ENCODE data around the gene TMEM87A. TPM values are rescaled to one million over a fixed set of nuclear protein-coding genes. Genes with fewer than 3 reads are reported as not detected.

Gene TMEM87A
- total RNA-seq, 3 donors from 2014 or later = 57.9 to 145 (median 102) TPM

GRCh38 chr15:42264795-42265194, 8.4 kb downstream of the TMEM87A start:
- Histone ChIP-seq H3K4me3 (no peak overlapping the region), H3K9me3 (no peaks in the 10 kb centered on the region), H3K36me3 (peaks cover 12% of the 10 kb centered on the region), H3K27me3 (no peaks in the 10 kb centered on the region), H3K4me1 (no peaks in the 10 kb centered on the region), H3K27ac (no peak overlapping the region)
- DNase-seq (ENCODE audit: low spot score in 2 of 2) = no peak
- TF ChIP-seq POLR2AphosphoS5 (IDR thresholded peaks at IDR 0.05) (no peak), CTCF (IDR thresholded peaks at IDR 0.05) (no peak), POLR2A (IDR thresholded peaks at IDR 0.05) (no peak)
- intact Hi-C loops (cut with DNase I; ENCODE audit: low total_unique reads) = no loop called here

GRCh38 chr15:42253300-42253699, 19.9 kb downstream of the TMEM87A start:
- DNase-seq (ENCODE audit: low spot score in 2 of 2) = peak in 1 of 2 donors; percentile 44
- no peaks in the 10 kb centered on the region for H3K9me3 ChIP-seq
- peak overlapping the region in 1 of 2 donors; percentile 56 for H3K27ac ChIP-seq
- no peaks in the 10 kb centered on the region for H3K4me1 ChIP-seq
- H3K4me3 ChIP-seq = no peak overlapping the region
- no peaks in the 10 kb centered on the region for H3K27me3 ChIP-seq
- H3K36me3 ChIP-seq = peaks cover 3% of the 10 kb centered on the region
- intact Hi-C loops (cut with DNase I; ENCODE audit: low total_unique reads) = no loop called here
- TF ChIP-seq POLR2A (IDR thresholded peaks at IDR 0.05) (no peak), CTCF (IDR thresholded peaks at IDR 0.05) (no peak), POLR2AphosphoS5 (IDR thresholded peaks at IDR 0.05) (no peak)

- Histone ChIP-seq H3K4me1 (no peaks in the 10 kb centered on the region), H3K4me3 (no peak overlapping the region), H3K27me3 (no peaks in the 10 kb centered on the region), H3K9me3 (no peaks in the 10 kb centered on the region), H3K36me3 (peaks cover 3% of the 10 kb centered on the region), H3K27ac (no peak overlapping the region)
- intact Hi-C loops (cut with DNase I; ENCODE audit: low total_unique reads) = no loop called here
- DNase-seq (ENCODE audit: low spot score in 2 of 2) = no peak
- TF ChIP-seq POLR2A (IDR thresholded peaks at IDR 0.05) (no peak), POLR2AphosphoS5 (IDR thresholded peaks at IDR 0.05) (no peak), CTCF (IDR thresholded peaks at IDR 0.05) (no peak)
These were observed 32.4 kb downstream of the TMEM87A start for GRCh38 chr15:42240823-42241222.

- Histone ChIP-seq H3K36me3 (peaks cover 4% of the 10 kb centered on the region), H3K27ac (no peak overlapping the region), H3K9me3 (no peaks in the 10 kb centered on the region), H3K27me3 (no peaks in the 10 kb centered on the region), H3K4me3 (no peak overlapping the region), H3K4me1 (no peaks in the 10 kb centered on the region)
- intact Hi-C loops (cut with DNase I; ENCODE audit: low total_unique reads) = no loop called here
- no peak for TF ChIP-seq CTCF (IDR thresholded peaks at IDR 0.05)
- TF ChIP-seq POLR2A (IDR thresholded peaks at IDR 0.05) = no peak
- TF ChIP-seq POLR2AphosphoS5 (IDR thresholded peaks at IDR 0.05) = no peak
- DNase-seq (ENCODE audit: low spot score in 2 of 2) = no peak
These were observed 33.6 kb downstream of the TMEM87A start for GRCh38 chr15:42239528-42240182.

- no peak overlapping the region for H3K4me3 ChIP-seq
- H3K36me3 ChIP-seq = peaks cover 4% of the 10 kb centered on the region
- H3K9me3 ChIP-seq = no peaks in the 10 kb centered on the region
- intact Hi-C loops (cut with DNase I; ENCODE audit: low total_unique reads) = no loop called here
- no peaks in the 10 kb centered on the region for H3K4me1 ChIP-seq
- H3K27ac ChIP-seq = no peak overlapping the region
- no peaks in the 10 kb centered on the region for H3K27me3 ChIP-seq
- TF ChIP-seq POLR2A (IDR thresholded peaks at IDR 0.05) (no peak), CTCF (IDR thresholded peaks at IDR 0.05) (no peak), POLR2AphosphoS5 (IDR thresholded peaks at IDR 0.05) (no peak)
- DNase-seq (ENCODE audit: low spot score in 2 of 2) = no peak
These were observed 40.1 kb downstream of the TMEM87A start for GRCh38 chr15:42233107-42233506.
